ENCODE measurements around the gene AUTS2.

AUTS2 gene

GRCh38 chr7:69656890-69657289 lies 58.6 kb downstream of the AUTS2 start:
- H3K4me3 ChIP-seq (ENCODE audit: low read depth, low read length) = no peak overlapping the region
- in situ Hi-C loops (cut with HindIII; ENCODE audit: low sequenced_read_pairs) = no loop called here
- no peak for DNase-seq (ENCODE audit: low read depth)
- TF ChIP-seq CTCF (IDR thresholded peaks at IDR 0.05; ENCODE audit: low read depth, low read length, missing control alignments) = no peak

GRCh38 chr7:69657331-69657730 lies 59.1 kb downstream of the AUTS2 start:
- in situ Hi-C loops (cut with HindIII; ENCODE audit: low sequenced_read_pairs) = no loop called here
- H3K4me3 ChIP-seq (ENCODE audit: low read depth, low read length) = no peak overlapping the region
- TF ChIP-seq CTCF (IDR thresholded peaks at IDR 0.05; ENCODE audit: low read depth, low read length, missing control alignments) = no peak

GRCh38 chr7:69657985-69658384 lies 59.7 kb downstream of the AUTS2 start:
- TF ChIP-seq CTCF (IDR thresholded peaks at IDR 0.05; ENCODE audit: low read depth, low read length, missing control alignments) = no peak
- DNase-seq (ENCODE audit: low read depth) = no peak
- H3K4me3 ChIP-seq (ENCODE audit: low read depth, low read length) = no peak overlapping the region
- in situ Hi-C loops (cut with HindIII; ENCODE audit: low sequenced_read_pairs) = no loop called here

More at GRCh38 chr7:69657331-69657730, 59.1 kb downstream of the AUTS2 start:
- DNase-seq (ENCODE audit: low read depth) = no peak

GRCh38 chr7:69659983-69660382 lies 61.7 kb downstream of the AUTS2 start:
- no peak overlapping the region for H3K4me3 ChIP-seq (ENCODE audit: low read depth, low read length)
- DNase-seq (ENCODE audit: low read depth) = peak; percentile 65
- TF ChIP-seq CTCF (IDR thresholded peaks at IDR 0.05; ENCODE audit: low read depth, low read length, missing control alignments) = no peak
- in situ Hi-C loops (cut with HindIII; ENCODE audit: low sequenced_read_pairs) = no loop called here

GRCh38 chr7:69661342-69661741 lies 63.1 kb downstream of the AUTS2 start:
- in situ Hi-C loops (cut with HindIII; ENCODE audit: low sequenced_read_pairs) = no loop called here
- no peak overlapping the region for H3K4me3 ChIP-seq (ENCODE audit: low read depth, low read length)
- TF ChIP-seq CTCF (IDR thresholded peaks at IDR 0.05; ENCODE audit: low read depth, low read length, missing control alignments) = no peak
- DNase-seq (ENCODE audit: low read depth) = no peak

- no peak overlapping the region for H3K4me3 ChIP-seq (ENCODE audit: low read depth, low read length)
- no peak for DNase-seq (ENCODE audit: low read depth)
- TF ChIP-seq CTCF (IDR thresholded peaks at IDR 0.05; ENCODE audit: low read depth, low read length, missing control alignments) = no peak
- in situ Hi-C loops (cut with HindIII; ENCODE audit: low sequenced_read_pairs) = no loop called here
Measured at GRCh38 chr7:69663911-69664832, 65.9 kb downstream of the AUTS2 start.
